ENCODE data around the gene GRID1. TPM values are rescaled to one million over a fixed set of nuclear protein-coding genes. Genes with fewer than 3 reads are reported as not detected.

The GRID1 gene
- total RNA-seq, 1 experiment from 2014 or later = not detected

GRCh38 chr10:86167762-86168128 lies 198.8 kb downstream of the GRID1 start:
- H3K4me3 Mint-ChIP-seq (ENCODE audit: low read depth, unreplicated experiment) = no peak overlapping the region
- H3K4me1 Mint-ChIP-seq (ENCODE audit: low read depth, unreplicated experiment) = peaks cover 16% of the 10 kb centered on the region
- H3K36me3 Mint-ChIP-seq (ENCODE audit: insufficient read depth, unreplicated experiment) = peaks cover 8% of the 10 kb centered on the region
- no TSS peak for BruUV-seq (replicated peaks)
- CTCF ChIA-PET = no interaction called here
- no peak for TF ChIP-seq CTCF (IDR thresholded peaks at IDR 0.05; ENCODE audit: unreplicated experiment)
- H3K27me3 Mint-ChIP-seq (ENCODE audit: unreplicated experiment) = peaks cover 26% of the 10 kb centered on the region
- intact Hi-C loops (cut with micrococcal nuclease; ENCODE audit: unreplicated experiment) = no loop called here
- H3K27ac Mint-ChIP-seq (ENCODE audit: unreplicated experiment) = no peak overlapping the region
- H3K9me3 Mint-ChIP-seq (ENCODE audit: low read depth, unreplicated experiment) = no peaks in the 10 kb centered on the region
- DNase-seq = no peak

- Mint-ChIP-seq H3K9me3 (ENCODE audit: low read depth, unreplicated experiment) (no peaks in the 10 kb centered on the region), H3K27me3 (ENCODE audit: unreplicated experiment) (peaks cover 27% of the 10 kb centered on the region), H3K36me3 (ENCODE audit: insufficient read depth, unreplicated experiment) (peaks cover 8% of the 10 kb centered on the region), H3K4me1 (ENCODE audit: low read depth, unreplicated experiment) (peaks cover 16% of the 10 kb centered on the region), H3K4me3 (ENCODE audit: low read depth, unreplicated experiment) (no peak overlapping the region), H3K27ac (ENCODE audit: unreplicated experiment) (no peak overlapping the region)
- CTCF ChIA-PET = no interaction called here
- TF ChIP-seq CTCF (IDR thresholded peaks at IDR 0.05; ENCODE audit: unreplicated experiment) = no peak
- BruUV-seq (replicated peaks) = no TSS peak
- intact Hi-C loops (cut with micrococcal nuclease; ENCODE audit: unreplicated experiment) = no loop called here
- no peak for DNase-seq
Measured at GRCh38 chr10:86167121-86167761, 199.4 kb downstream of the GRID1 start.

- intact Hi-C loops (cut with micrococcal nuclease; ENCODE audit: unreplicated experiment) = no loop called here
- Mint-ChIP-seq H3K27me3 (ENCODE audit: unreplicated experiment) (peaks cover 27% of the 10 kb centered on the region), H3K36me3 (ENCODE audit: insufficient read depth, unreplicated experiment) (peaks cover 8% of the 10 kb centered on the region), H3K27ac (ENCODE audit: unreplicated experiment) (no peak overlapping the region), H3K9me3 (ENCODE audit: low read depth, unreplicated experiment) (no peaks in the 10 kb centered on the region), H3K4me1 (ENCODE audit: low read depth, unreplicated experiment) (peaks cover 16% of the 10 kb centered on the region), H3K4me3 (ENCODE audit: low read depth, unreplicated experiment) (no peak overlapping the region)
- CTCF ChIA-PET = no interaction called here
- no TSS peak for BruUV-seq (replicated peaks)
- no peak for TF ChIP-seq CTCF (IDR thresholded peaks at IDR 0.05; ENCODE audit: unreplicated experiment)
- DNase-seq = no peak
Measured at GRCh38 chr10:86165666-86166065, 200.9 kb downstream of the GRID1 start.

GRCh38 chr10:86164960-86165630 lies 201.5 kb downstream of the GRID1 start:
- BruUV-seq (replicated peaks) = no TSS peak

More at GRCh38 chr10:86164960-86165630, 201.5 kb downstream of the GRID1 start:
- H3K27me3 Mint-ChIP-seq (ENCODE audit: unreplicated experiment) = peaks cover 32% of the 10 kb centered on the region
- TF ChIP-seq CTCF (IDR thresholded peaks at IDR 0.05; ENCODE audit: unreplicated experiment) = no peak
- no peak overlapping the region for H3K4me3 Mint-ChIP-seq (ENCODE audit: low read depth, unreplicated experiment)
- H3K9me3 Mint-ChIP-seq (ENCODE audit: low read depth, unreplicated experiment) = no peaks in the 10 kb centered on the region
- H3K4me1 Mint-ChIP-seq (ENCODE audit: low read depth, unreplicated experiment) = peaks cover 16% of the 10 kb centered on the region
- intact Hi-C loops (cut with micrococcal nuclease; ENCODE audit: unreplicated experiment) = no loop called here
- no peak overlapping the region for H3K27ac Mint-ChIP-seq (ENCODE audit: unreplicated experiment)
- no peak for DNase-seq
- CTCF ChIA-PET = no interaction called here
- peaks cover 8% of the 10 kb centered on the region for H3K36me3 Mint-ChIP-seq (ENCODE audit: insufficient read depth, unreplicated experiment)
